ENCODE data around the gene CROCC2.

The CROCC2 gene

GRCh38 chr2:240922245-240922981 is 16.3 kb downstream of the CROCC2 start:
- no peak for DNase-seq

- no peak for DNase-seq
These were observed 16.9 kb downstream of the CROCC2 start for GRCh38 chr2:240922982-240923537.

- DNase-seq, result no peak
These were observed 19.0 kb downstream of the CROCC2 start for GRCh38 chr2:240925191-240925567.

- DNase-seq, result no peak
These were observed 19.7 kb downstream of the CROCC2 start for GRCh38 chr2:240925568-240926515.

- no peak for DNase-seq
These were observed 20.6 kb downstream of the CROCC2 start for GRCh38 chr2:240926516-240927389.

- DNase-seq, result no peak
These were observed 21.2 kb downstream of the CROCC2 start for GRCh38 chr2:240927390-240927781.

GRCh38 chr2:240928476-240929363 is 22.6 kb downstream of the CROCC2 start:
- DNase-seq, result no peak

- DNase-seq, result no peak
These were observed 23.4 kb downstream of the CROCC2 start for GRCh38 chr2:240929364-240930095.

- no peak for DNase-seq
These were observed 24.0 kb downstream of the CROCC2 start for GRCh38 chr2:240930096-240930630.

- DNase-seq, result no peak
These were observed 24.6 kb downstream of the CROCC2 start for GRCh38 chr2:240930631-240931318.

GRCh38 chr2:240931319-240931949 is 25.3 kb downstream of the CROCC2 start:
- DNase-seq, result no peak

- DNase-seq, result no peak
These were observed 26.0 kb downstream of the CROCC2 start for GRCh38 chr2:240932001-240932723.

- no peak for DNase-seq
These were observed 26.6 kb downstream of the CROCC2 start for GRCh38 chr2:240932724-240933047.

- no peak for DNase-seq
These were observed 27.2 kb downstream of the CROCC2 start for GRCh38 chr2:240933048-240933965.

GRCh38 chr2:240933966-240934700 is 28.0 kb downstream of the CROCC2 start:
- no peak for DNase-seq

- DNase-seq, result no peak
These were observed 28.6 kb downstream of the CROCC2 start for GRCh38 chr2:240934701-240935102.
